NCI-H460 (cell line): ENCODE data around the gene B9D1. TPM values are rescaled to one million over a fixed set of nuclear protein-coding genes. Genes with fewer than 3 reads are reported as not detected.

Experiments used
- DNase-seq: peaks from one replicate; pipeline ENCODE4 v3.0.0-alpha.2; 2016; ENCODE audit warnings: low read depth; ENCODE audit errors: extremely low read depth
- total RNA-seq: library from RNA; depleted of rRNA; stranded (reverse); fragments of >200 nt; shearing (Covaris generic); gene quantifications from 2 replicates; pipeline ENCODE4 v1.2.3, GENCODE V29; 2014

Gene B9D1
- total RNA-seq, 1 experiment from 2014 or later, result 20.2 TPM

DNA sequence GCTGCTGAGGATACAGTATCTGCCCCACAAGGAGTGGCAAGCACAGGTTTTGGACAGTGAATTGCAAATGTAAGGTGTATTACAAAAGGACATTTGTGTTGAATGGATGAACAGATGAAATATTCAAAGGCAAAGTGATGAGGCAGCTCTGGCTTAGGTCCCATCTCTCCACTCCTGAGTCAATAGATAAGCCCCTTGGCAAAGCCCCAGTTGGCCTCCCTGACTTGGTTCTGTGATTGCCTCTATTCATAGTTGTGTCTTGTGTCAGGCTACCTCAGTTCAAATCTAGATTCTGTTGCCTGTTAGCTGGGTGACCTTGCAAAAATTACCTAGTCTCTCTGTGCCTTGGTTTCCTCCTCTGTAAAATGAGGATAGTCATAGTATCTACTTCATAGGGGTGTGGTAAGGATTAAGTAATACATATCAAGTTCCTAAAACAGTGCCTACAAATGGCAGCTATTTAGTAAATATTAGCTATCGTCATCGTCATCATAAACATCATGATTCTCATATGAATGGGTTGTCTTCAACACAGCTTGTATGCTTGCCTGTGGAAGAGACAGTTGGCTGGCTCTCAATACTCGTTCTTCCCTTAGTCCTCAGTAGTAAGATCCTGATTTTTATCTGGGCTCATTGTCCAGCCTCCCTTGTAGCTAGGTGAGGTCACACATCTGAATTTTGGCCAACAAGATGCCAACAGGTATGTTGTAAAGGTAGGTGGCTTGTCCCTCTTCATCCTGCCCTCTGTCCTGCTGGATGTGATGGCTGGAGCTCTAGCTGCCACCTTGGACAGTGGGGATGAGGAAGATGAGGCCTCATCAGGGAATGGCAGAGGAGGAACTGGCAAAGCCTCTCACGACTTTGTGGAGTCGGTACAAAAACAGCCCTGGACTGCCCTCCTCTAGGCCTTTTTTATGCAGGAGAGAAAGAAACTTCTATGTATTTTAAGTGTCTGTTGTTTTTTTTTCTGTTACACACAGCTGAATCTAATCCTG, 26.6 kb upstream of the B9D1 start:
- no peak for DNase-seq

DNA sequence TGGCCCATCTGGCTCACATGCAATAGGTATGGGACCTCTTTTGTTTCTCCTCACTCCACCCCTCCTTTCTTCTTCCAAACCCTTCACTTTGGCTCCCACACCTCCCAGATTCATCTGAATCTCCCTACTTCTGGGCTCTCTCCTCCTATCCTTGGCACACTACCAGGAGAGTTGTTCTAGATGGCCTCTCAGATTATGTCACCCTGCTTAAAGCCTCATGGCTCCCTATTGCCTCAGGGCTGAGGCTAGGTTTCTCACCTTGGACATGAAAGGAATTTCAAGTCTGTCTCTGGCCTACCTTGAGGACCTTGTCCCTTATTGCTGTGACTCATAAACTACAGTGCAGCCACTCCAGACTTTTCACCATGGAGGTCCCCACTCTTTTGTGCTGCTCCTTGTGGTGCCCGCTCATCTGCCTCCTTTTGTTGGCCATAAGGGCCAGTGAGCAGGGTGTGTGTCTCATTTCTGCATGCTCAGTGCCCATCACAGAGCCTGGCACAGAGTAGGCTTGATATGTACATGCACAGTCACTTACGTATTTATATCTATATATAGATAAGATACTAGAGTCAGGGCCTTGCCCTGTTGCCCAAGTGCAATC, 25.5 kb upstream of the B9D1 start:
- no peak for DNase-seq

DNA sequence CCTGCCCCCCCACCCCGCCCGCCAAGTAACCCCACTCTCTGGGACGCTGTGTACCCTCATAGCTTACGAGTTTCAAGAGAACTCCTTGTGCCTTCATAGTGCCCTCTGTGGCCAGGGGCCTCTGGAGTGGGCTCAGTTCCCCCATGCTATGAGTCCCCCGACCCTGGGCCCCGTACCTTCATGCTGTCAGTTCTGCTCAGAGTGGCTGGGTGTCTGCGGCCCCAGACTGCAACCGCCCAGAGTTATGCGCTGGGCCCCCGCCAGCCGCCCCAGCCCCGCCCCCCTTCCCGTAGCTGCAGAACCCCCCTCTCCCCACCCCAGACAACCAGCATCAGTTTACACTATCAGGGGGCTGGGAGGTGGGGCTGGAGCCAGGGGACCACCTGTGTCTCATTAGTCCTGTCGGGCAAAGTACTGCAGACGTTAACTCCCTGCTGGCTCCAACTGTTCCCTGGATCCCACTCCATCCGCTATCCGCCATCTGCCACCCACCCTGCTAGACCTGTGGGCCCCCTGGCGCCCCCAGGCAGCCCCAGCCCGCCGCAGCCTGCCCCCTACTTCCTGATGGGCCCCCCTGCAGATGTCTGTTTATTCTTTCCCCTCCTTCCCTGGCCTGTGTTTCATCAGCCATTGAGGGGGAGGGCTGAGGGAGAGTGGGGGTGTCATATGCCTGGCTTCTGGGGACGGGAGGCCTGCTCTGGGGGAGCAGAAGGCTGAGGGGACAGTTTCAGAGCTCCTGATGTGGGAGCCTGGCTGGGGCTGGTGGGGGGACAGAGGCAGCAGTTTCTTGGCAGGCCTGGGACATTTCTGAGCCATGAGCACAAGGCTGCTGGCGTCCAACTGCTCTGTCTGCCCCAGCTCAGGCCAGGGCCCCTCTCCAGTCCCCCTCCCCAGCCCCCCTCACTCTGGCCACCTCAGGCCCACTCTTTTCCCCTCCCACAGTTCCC, 24.7 kb upstream of the B9D1 start, which contains the start of gene MFAP4:
Gene MFAP4, minus strand, starts transcription at position 217 of the 947 bp plus-strand sequence. Its CDS starts 35 bp downstream, at position 182.
- no peak for DNase-seq

DNA sequence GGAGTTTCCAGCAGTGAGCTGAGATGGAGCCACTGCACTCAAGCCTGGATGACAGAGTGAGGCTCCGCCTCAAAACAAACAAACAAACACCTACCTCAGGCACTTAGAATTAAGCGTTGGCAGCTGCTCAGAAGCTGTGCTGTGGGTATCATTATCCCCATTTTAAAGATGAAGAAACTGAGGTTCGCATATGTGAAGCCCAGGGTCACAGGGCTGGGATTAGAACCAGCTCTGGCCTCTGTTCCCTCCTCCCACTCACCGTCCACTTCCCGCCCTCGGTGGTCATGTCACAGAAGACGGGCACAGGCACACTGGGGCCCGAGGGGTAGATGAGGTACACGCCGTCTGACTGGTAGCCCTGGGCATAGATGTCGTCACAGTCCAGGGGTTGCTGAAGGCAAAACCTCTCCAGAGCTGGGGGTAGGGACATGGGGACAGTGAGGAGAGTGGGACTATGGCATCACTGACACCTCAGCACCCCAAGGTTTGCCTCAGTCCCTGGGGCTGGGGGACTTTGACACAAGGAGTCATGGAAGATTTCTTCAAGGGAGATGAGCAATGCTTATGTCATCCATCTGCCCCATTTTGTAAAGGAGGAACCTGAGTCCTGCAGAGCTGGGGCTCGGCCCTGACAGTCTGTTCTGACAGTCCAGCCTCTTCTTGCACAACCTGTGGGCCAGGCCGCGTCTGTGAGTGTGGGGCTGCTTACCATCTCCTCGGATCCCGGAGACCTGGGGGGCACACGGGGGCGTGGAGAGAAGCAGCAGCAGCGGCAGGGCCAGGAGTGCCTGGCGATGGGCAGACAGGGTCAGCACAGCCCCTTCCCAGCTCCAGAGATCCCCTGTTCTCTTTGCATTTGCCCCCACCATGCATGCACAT, 23.8 kb upstream of the B9D1 start:
- no peak for DNase-seq

DNA sequence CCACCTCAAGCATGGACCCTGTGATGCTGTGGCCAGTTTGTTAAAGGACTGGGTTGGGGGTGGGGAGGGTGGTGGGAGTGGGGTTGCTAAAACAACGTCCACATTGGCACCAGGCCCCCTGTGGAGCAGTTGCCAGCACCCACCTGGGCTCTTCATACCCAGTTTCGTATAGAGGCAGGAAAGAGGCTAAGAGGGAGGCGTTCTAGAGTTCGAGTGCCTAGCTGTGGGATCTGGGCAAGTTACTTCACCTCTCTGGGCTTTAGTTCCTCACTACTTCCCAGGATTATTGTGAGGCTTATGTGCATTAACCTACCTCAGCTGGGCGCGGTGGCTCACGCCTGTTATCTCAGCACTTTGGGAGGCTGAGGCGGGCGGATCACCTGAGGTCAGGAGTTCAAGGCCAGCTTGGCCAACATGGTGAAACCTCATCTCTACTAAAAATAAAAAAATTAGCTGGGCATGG, 23.0 kb upstream of the B9D1 start:
- no peak for DNase-seq

DNA sequence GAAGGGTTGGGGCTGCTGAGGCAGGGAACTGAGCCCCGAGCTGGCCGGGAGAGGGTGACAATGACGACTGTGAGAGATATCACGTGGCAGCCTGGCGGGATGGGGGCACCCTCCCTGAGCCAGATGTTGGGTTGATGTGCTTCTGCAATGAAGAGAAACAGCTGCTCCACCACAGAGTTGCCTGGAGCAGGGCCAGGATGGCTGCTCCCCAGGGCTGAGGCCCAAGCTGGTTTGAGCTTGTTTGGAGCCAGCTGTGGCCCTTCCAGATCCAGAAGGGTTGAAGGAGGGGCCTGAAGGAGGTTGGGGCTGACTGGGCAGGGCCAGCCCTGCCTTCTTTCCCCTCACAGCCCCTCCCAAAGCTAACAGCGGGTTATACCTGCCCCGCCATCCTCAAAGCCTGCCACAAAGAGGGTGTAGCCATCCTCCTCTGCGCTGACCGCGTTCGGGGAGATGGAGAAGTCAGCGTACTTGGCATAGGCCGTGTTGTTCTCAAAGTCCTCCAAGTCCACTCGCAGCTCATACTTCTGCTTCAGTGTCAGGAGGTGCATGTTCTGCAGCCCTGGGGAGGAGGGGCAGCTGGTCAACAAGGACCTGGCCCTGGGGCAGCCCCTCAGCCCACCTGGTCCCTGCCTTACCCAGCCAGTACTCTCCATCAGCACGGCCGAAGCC, 22.3 kb upstream of the B9D1 start:
- no peak for DNase-seq

DNA sequence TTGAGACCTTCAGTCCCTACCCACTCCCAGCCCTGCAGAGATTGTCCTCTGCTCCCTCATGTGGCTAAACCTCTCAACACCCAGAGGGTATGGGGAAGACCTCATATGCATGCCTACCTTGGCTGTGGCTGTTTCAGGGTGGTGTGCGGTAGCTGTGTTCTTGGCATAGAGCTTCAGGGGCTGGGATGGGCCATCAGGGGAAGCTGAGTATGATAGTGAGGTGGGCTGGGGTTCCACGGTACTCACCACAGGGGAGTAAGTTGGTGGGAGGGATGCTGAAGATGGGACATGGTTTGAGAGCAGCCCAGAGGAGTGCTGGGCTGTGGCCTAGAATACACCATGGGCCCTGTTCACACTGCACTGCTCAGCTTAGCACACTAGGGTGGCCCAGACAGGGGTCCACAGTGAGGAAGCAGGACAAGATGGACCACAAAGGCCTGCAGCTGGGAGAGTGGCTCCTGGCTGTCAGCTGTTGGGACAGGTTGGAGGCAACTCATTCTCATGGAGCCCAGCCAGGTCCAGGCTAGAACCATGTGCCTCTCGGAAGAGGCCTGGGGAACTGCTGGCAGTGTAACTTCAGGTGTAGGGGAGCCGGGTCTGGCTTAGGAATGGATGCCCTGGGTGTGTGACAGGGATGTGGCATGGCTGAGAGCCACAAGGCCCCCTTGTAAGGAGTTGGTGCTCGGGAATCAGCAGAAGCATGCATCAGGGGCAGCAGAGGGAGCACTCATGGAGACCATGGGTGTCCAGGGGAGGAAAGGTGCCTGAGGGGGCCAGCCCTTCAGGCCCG, 21.4 kb upstream of the B9D1 start:
- DNase-seq, result no peak

DNA sequence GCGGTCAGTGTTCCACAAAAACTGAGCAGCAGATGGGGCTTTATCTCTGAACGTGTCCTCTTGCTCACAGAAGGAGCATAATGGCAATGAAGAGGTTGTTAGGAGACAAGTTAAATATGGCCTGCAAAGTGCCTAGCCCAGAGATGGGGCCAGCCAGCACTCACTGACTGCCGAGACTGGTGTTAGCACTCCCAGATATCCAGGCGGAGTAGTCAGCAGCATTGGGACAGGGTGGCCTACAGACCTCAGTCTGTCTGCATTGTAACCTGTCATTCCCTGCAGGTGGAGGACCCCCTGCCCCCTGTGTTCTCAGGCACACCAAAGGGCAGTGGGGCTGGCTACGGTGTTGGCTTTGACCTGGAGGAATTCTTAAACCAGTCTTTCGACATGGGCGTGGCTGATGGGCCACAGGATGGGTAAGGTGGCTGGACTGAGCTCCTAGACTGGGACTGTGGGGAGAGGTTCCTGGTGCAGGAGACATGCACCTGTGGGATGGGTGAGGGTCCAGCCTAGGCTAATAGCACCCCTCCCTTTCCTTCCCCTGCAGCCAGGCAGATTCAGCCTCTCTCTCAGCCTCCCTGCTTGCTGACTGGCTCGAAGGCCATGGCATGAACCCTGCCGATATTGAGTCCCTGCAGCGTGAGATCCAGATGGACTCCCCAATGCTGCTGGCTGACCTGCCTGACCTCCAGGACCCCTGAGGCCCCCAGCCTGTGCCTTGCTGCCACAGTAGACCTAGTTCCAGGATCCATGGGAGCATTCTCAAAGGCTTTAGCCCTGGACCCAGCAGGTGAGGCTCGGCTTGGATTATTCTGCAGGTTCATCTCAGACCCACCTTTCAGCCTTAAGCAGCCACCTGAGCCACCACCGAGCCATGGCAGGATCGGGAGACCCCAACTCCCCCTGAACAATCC, 20.3 kb upstream of the B9D1 start:
- no peak for DNase-seq

DNA sequence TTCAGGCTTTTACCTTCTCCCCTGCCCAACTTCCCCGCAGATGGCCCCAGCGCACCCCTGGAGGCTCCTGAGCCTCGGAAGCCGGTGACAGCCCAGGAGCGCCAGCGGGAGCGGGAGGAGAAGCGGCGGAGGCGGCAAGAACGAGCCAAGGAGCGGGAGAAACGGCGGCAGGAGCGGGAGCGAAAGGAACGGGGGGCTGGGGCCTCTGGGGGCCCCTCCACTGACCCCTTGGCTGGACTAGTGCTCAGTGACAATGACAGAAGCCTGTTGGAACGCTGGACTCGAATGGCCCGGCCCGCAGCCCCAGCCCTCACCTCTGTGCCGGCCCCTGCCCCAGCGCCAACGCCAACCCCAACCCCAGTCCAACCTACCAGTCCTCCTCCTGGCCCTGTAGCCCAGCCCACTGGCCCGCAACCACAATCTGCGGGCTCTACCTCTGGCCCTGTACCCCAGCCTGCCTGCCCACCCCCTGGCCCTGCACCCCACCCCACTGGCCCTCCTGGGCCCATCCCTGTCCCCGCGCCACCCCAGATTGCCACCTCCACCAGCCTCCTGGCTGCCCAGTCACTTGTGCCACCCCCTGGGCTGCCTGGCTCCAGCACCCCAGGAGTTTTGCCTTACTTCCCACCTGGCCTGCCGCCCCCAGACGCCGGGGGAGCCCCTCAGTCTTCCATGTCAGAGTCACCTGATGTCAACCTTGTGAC, 19.4 kb upstream of the B9D1 start:
- no peak for DNase-seq

DNA sequence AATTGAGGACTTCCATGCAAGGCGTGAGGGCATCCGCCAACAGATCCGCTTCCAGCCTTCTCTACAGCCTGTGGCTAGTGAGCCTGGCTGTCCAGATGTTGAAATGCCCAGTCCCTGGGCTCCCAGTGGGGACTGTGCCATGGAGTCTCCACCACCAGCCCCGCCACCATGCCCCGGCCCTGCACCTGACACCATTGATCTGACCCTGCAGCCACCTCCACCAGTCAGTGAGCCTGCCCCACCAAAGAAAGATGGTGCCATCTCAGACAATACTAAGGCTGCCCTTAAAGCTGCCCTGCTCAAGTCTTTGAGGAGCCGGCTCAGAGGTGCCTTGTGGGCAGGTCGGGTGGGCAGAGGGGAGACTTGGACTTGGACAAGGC, 18.8 kb upstream of the B9D1 start:
- DNase-seq, result no peak

DNA sequence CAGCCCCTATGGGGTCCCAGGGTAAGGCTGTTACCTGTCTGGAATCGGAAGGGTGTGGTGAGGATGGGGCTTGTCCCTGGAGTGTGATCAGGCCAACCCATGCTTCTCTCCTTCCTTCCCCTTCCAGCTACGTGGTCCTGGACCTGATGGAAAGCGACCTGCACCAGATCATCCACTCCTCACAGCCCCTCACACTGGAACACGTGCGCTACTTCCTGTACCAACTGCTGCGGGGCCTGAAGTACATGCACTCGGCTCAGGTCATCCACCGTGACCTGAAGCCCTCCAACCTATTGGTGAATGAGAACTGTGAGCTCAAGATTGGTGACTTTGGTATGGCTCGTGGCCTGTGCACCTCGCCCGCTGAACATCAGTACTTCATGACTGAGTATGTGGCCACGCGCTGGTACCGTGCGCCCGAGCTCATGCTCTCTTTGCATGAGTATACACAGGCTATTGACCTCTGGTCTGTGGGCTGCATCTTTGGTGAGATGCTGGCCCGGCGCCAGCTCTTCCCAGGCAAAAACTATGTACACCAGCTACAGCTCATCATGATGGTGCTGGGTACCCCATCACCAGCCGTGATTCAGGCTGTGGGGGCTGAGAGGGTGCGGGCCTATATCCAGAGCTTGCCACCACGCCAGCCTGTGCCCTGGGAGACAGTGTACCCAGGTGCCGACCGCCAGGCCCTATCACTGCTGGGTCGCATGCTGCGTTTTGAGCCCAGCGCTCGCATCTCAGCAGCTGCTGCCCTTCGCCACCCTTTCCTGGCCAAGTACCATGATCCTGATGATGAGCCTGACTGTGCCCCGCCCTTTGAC, 18.2 kb upstream of the B9D1 start:
- no peak for DNase-seq

DNA sequence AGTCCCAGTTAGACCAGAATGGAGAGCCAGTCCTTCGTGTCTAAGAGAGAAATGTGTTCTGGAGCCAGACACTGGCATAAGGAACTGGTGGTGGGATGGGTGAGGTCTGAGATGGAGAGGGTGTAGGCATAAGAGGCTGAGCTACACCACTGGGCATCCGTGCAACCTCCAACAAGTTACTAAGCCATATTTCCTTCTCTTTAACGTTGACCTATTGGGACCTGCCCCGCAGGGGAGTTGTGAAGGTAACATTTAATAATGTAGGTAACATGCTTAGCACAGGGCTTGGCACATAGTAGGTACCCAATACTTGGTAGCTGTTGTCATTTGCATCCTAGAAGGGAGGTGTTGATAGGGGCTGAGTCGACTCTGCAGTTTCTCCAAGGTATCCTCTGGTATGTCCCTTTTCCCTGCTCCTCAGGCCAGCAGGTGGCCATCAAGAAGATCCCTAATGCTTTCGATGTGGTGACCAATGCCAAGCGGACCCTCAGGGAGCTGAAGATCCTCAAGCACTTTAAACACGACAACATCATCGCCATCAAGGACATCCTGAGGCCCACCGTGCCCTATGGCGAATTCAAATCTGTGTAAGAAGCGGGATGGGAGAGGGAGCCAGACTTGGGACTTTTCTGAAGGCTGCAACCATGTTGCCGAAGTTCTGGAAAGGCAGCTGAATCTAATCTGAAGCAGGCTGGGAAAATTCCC, 17.0 kb upstream of the B9D1 start:
- DNase-seq, result no peak

DNA sequence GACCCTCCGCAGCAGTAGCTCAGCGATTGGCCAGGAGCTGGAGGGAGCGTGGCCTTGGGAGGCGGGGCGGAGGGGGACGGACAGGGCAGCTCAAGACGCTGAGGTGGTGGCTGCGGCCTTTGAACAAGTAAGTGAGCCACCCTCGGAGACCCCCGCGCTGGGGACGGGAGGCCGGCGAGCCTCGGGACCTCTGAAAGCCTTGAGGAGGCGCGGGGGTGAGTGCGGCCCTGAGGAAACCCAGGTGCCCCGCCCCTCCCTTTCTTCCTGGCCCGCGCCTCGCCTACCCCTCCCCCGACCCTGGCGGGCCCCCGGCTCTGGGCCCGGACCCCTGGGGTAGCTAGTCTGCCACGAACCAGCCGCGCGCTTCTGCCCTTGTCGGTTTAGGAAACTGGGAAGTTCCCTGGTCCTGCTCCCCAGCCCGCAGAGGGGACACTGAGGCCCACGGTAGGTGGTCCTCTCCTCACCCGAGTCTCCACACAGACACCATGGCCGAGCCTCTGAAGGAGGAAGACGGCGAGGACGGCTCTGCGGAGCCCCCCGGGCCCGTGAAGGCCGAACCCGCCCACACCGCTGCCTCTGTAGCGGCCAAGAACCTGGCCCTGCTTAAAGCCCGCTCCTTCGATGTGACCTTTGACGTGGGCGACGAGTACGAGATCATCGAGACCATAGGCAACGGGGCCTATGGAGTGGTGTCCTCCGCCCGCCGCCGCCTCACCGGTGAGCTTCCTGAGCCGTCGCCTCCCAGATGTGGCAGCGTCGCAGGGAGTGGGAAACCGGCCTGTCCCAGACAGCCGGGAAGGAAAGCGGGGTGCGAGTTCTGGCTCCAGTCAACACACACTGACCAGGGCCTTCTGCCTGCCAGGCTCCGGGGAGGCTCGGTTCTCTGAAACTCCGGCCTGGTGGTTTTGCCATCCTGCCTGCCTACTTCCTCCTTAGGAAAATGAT, 16.2 kb upstream of the B9D1 start, which contains the start of gene MAPK7:
Gene MAPK7, plus strand, starts transcription at position 83 of the 945 bp plus-strand sequence. Its CDS starts 403 bp downstream, at position 486.
- DNase-seq, result no peak
